Activated naive CD4-positive, alpha-beta T cell treated with anti-CD3 and anti-CD28 coated beads, Interleukin-2, amount 50 U/mL, for 72 hours (primary cell): Measurements from ENCODE around the gene NTN3. TPM values are rescaled to one million over a fixed set of nuclear protein-coding genes. Genes with fewer than 3 reads are reported as not detected.
A peak's percentile ranks its signal among the peaks of the same experiment; 100 is the strongest.

ENCODE experiments used
- ATAC-seq, 2 donors: fragments of 150-1000 bp; cut with Tn5 transposase; 2 replicates each; pipeline ENCODE4 v1.10.0; 2021; ENCODE audit warnings: mild to moderate bottlenecking in 2 of 2, moderate library complexity in 2 of 2
- DNase-seq, 2 donors: peaks; one replicate each; pipeline ENCODE4 v3.0.0; 2021 to 2022; ENCODE audit warnings: low spot score in 2 of 2
- H3K27ac Mint-ChIP-seq, 2 donors: one replicate each; pipeline ENCODE4 v1.8.0; 2022; ENCODE audit warnings: mild to moderate bottlenecking in 2 of 2, mixed read lengths in 2 of 2
- H3K36me3 Mint-ChIP-seq, 2 donors: one replicate each; pipeline ENCODE4 v1.8.0; 2022; ENCODE audit warnings: mixed read lengths in 2 of 2
- H3K9me3 Mint-ChIP-seq, 2 donors: one replicate each; pipeline ENCODE4 v1.8.0; 2022; ENCODE audit warnings: mixed read lengths in 2 of 2
- total RNA-seq, 2 donors: library from RNA; stranded (reverse); gene quantifications; one replicate each; pipeline ENCODE4 v1.2.3, GENCODE V29; 2022

The NTN3 gene
- total RNA-seq, 2 donors from 2014 or later = not detected

GRCh38 chr16:2497116-2497630 lies 26.1 kb downstream of the NTN3 start:
- Mint-ChIP-seq H3K36me3 (no peaks in the 10 kb centered on the region), H3K27ac (no peak overlapping the region), H3K9me3 (no peaks in the 10 kb centered on the region)
- ATAC-seq (no peak), DNase-seq (no peak)

GRCh38 chr16:2497695-2498484 lies 26.8 kb downstream of the NTN3 start:
- no peaks in the 10 kb centered on the region for H3K9me3 Mint-ChIP-seq
- DNase-seq (no peak), ATAC-seq (no peak)
- peak overlapping the region in 1 of 2 donors; percentile 34 for H3K27ac Mint-ChIP-seq
- no peaks in the 10 kb centered on the region for H3K36me3 Mint-ChIP-seq

DNA sequence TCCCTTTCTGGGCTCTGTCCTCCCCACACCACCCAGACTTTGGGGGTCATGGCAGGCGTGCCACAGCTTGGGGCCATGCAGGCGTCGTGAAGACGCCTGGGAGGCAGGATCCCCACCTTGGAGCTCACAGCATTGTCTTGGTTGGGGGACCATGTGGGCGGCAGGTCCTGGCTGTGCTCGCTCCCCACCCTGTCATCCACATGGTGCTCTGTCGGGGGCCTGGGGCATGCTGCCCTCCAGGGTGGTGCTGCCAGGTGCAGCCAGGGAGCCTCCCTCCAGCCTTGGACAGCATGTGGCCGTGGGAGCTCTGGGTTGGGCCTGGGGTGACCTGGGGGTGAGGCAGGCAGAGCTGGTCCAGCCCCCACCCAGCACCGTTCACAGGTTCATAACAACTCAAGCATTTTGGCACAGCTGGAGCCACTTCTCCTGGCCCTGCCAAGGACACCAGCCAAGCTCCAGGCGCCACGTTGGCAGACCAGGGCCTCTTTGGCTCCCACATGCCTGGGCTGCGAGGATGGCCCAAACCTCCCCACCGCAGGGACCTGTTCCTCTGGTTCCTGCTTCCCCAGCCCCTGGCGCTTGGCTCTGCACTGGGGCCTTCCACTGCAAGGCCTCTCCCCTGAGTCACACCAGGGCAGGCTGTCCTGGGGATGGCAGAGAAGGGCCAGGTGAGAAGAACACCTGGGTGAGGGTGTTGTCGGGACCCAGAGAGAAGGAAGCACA lies 27.6 kb downstream of the NTN3 start:
- no peak overlapping the region for H3K27ac Mint-ChIP-seq
- H3K9me3 Mint-ChIP-seq = no peaks in the 10 kb centered on the region
- DNase-seq (no peak), ATAC-seq (no peak)
- no peaks in the 10 kb centered on the region for H3K36me3 Mint-ChIP-seq

DNA sequence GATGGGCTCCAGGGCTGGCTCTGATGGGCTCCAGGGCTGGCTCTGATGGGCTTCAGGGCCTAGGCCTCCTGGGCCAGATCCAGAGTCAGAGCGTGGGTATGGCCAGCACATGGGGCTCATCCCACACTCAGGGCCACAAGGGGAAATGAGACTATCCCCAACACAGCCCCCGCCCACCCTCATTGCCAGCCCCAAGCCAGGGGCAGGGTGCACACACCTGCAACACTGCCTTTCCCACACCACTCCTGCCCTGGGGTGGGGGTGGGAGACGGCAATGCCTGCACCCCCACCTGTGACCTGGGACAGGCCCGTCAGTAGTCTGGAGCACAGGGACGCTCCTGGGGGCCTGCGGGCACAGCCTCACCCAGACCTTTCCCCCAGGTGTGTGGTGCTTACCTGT lies 28.4 kb downstream of the NTN3 start:
- Mint-ChIP-seq H3K27ac (no peak overlapping the region), H3K9me3 (no peaks in the 10 kb centered on the region), H3K36me3 (no peaks in the 10 kb centered on the region)
- ATAC-seq (no peak), DNase-seq (no peak)

- no peaks in the 10 kb centered on the region for H3K9me3 Mint-ChIP-seq
- H3K27ac Mint-ChIP-seq = no peak overlapping the region
- ATAC-seq = no peak
- no peak for DNase-seq
- H3K36me3 Mint-ChIP-seq = no peaks in the 10 kb centered on the region
Measured at GRCh38 chr16:2499890-2500429, 28.9 kb downstream of the NTN3 start.

GRCh38 chr16:2500430-2500917 lies 29.4 kb downstream of the NTN3 start:
- peak in 1 of 2 donors; percentile 5 for ATAC-seq

GRCh38 chr16:2500918-2501750 lies 30.0 kb downstream of the NTN3 start:
- ATAC-seq = peak; percentile 87 to 95
- peak; percentile 79 to 88 for DNase-seq
- Mint-ChIP-seq H3K27ac (no peak overlapping the region), H3K9me3 (no peaks in the 10 kb centered on the region), H3K36me3 (no peaks in the 10 kb centered on the region)

More at GRCh38 chr16:2500430-2500917, 29.4 kb downstream of the NTN3 start:
- no peak for DNase-seq
- Mint-ChIP-seq H3K9me3 (no peaks in the 10 kb centered on the region), H3K36me3 (no peaks in the 10 kb centered on the region), H3K27ac (no peak overlapping the region)

DNA sequence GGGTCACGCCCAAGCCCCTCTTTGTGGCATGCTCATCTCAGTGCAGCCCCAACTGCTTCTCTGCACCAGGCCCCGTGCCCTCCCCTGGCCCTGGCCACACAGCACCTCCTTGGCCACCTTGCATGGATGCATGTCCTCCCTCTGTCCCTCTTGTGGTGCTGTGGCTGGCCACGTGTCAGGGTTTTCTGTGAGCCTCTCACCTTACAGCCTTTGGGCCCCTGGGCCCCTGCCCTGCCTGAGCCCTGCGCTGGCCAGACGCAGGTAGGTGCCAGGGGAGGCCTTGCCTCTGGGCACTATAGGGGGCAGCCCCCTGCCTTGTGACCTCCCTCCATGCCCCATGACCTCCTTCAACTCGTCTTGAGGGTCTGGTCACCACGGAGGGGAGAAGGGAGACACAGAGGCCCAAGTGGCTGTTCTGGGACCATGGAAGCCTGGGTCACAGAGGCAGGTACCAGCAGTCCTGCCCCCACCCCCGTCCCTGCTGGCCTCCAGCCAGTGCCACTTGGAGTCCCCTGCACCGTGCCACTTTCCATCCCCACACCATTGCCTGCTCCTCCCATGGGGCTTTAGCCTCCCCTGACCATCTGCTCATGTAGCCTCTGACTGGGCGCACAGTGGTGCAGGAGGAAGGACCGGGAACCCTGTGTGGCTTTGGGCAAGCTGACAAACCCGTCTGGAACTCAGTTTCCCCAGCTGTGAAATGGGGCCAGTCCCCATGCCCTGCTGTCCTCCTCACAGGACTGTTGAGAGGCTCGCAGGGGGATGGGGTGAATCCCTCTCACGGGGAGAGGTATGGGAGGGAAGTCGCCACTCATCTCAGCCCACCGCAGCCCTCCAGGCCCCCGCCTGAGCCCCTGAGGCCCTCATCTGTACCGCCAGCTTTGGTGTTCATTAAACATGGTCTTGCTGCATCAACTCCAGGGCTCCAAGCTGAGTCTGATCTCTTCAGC lies 31.1 kb downstream of the NTN3 start:
- no peaks in the 10 kb centered on the region for H3K9me3 Mint-ChIP-seq

GRCh38 chr16:2505695-2506094 lies 34.6 kb downstream of the NTN3 start:
- Mint-ChIP-seq H3K27ac (no peak overlapping the region), H3K9me3 (no peaks in the 10 kb centered on the region), H3K36me3 (no peaks in the 10 kb centered on the region)
- ATAC-seq (no peak), DNase-seq (no peak)

More for the DNA sequence above, 31.1 kb downstream of the NTN3 start:
- no peak overlapping the region for H3K27ac Mint-ChIP-seq
- no peaks in the 10 kb centered on the region for H3K36me3 Mint-ChIP-seq
- DNase-seq (no peak), ATAC-seq (no peak)

GRCh38 chr16:2507052-2507659 lies 36.1 kb downstream of the NTN3 start:
- ATAC-seq (peak; percentile 32 to 34), DNase-seq (no peak)
- no peaks in the 10 kb centered on the region for H3K9me3 Mint-ChIP-seq
- H3K27ac Mint-ChIP-seq = peak overlapping the region in 1 of 2 donors; percentile 77
- H3K36me3 Mint-ChIP-seq = no peaks in the 10 kb centered on the region

- no peaks in the 10 kb centered on the region for H3K9me3 Mint-ChIP-seq
- DNase-seq (no peak), ATAC-seq (no peak)
- H3K36me3 Mint-ChIP-seq = no peaks in the 10 kb centered on the region
- peak overlapping the region in 1 of 2 donors; percentile 50 for H3K27ac Mint-ChIP-seq
Measured at GRCh38 chr16:2507665-2508064, 36.6 kb downstream of the NTN3 start.

- DNase-seq (no peak), ATAC-seq (no peak)
- H3K27ac Mint-ChIP-seq = no peak overlapping the region
- no peaks in the 10 kb centered on the region for H3K9me3 Mint-ChIP-seq
- no peaks in the 10 kb centered on the region for H3K36me3 Mint-ChIP-seq
Measured at GRCh38 chr16:2508722-2509400, 37.8 kb downstream of the NTN3 start.

DNA sequence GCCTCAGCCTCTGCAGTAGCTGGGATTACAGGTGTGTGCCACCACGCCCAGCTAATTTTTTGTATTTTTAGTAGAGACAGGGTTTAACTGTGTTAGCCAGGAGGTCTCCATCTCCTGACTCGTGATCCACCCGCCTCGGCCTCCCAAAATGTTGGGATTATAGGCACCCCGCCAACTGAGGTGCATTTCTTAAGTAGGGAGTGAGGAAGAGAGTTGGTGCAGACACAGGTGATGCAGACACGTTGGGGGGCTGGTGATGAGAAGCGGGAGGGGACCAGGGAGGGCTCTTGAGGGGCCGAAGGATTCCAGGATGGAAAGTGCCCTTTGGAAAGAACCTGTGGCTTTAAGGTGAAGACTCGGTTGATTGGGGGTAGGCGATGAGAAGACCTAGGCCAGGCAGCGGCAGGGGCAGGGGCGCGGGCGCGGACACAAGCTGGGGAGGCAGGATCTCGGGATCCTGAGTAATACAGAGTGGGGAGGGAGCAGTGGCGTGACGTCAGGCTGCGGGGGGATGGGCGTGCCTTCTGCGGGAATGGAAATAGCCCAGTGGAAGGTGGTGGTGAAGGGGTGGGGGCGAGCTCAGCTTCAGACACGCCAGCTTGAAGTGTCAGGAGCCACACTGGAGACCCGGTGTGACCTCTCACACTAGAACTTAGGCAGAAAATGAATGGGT lies 40.2 kb downstream of the NTN3 start:
- Mint-ChIP-seq H3K9me3 (no peaks in the 10 kb centered on the region), H3K27ac (peak overlapping the region in 1 of 2 donors; percentile 30), H3K36me3 (peaks cover 0 to 17% of the 10 kb centered on the region in 2 donors)
- DNase-seq = no peak
- no peak for ATAC-seq
